Kidney (tissue), 14 donors: ENCODE measurements around the gene DNM3. TPM values are rescaled to one million over a fixed set of nuclear protein-coding genes. Genes with fewer than 3 reads are reported as not detected.

Source experiments
- DNase-seq, 5 donors: peaks; one replicate each; pipeline ENCODE4 v3.0.0-alpha.2; 2013 to 2020
- FAIRE-seq: peaks from 2 replicates; lab custom pipeline; 2012; peaks lifted over from hg19 to GRCh38; lab: Jason Lieb, UNC
- H3K27ac ChIP-seq, 2 donors: one replicate each; pipeline ENCODE4 v1.7.0; 2013; ENCODE audit warnings: low read depth in 2 of 2, low read length in 2 of 2, inconsistent platforms in 1 of 2
- H3K27me3 ChIP-seq: one replicate; pipeline ENCODE4 v1.7.1; 2013; ENCODE audit warnings: low read length, inconsistent platforms; ENCODE audit not compliant: control insufficient read depth, insufficient read depth
- H3K36me3 ChIP-seq, 3 donors: one replicate each; pipeline versions ENCODE4 v1.7.0 to v1.7.1; 2013; ENCODE audit warnings: low read length in 3 of 3, control low read depth in 1 of 3, inconsistent platforms in 1 of 3; ENCODE audit not compliant: insufficient read depth in 3 of 3, control insufficient read depth in 2 of 3
- H3K4me1 ChIP-seq, 3 donors: one replicate each; pipeline versions ENCODE4 v1.7.0 to v1.7.1; 2013; ENCODE audit warnings: low read length in 3 of 3, inconsistent platforms in 1 of 3, low read depth in 1 of 3; ENCODE audit not compliant: control insufficient read depth in 2 of 3, insufficient read depth in 2 of 3
- H3K4me3 ChIP-seq, 3 donors: one replicate each; pipeline versions ENCODE4 v1.7.0 to v1.8.1; 2013; ENCODE audit warnings: low read length in 3 of 3, control low read depth in 1 of 3, inconsistent platforms in 1 of 3
- H3K9ac ChIP-seq, 3 donors: one replicate each; pipeline versions ENCODE4 v1.7.0 to v1.7.1; 2013; ENCODE audit warnings: low read length in 3 of 3, control low read depth in 1 of 3, inconsistent platforms in 1 of 3
- H3K9me3 ChIP-seq, 3 donors: one replicate each; pipeline versions ENCODE4 v1.7.0 to v1.7.1; 2013; ENCODE audit warnings: low read length in 3 of 3, control low read depth in 1 of 3, inconsistent platforms in 1 of 3; ENCODE audit not compliant: control insufficient read depth in 2 of 3, insufficient read depth in 1 of 3
- intact Hi-C: fragments of 100-400 bp; cut with DNase I; formaldehyde crosslinking; loops from one replicate; pipeline ENCODE4 v1.11.1; 2022
- polyA plus RNA-seq: library from polyadenylated mRNA; stranded (reverse); fragments of 350-450 nt; fragmentation: Illumina TruSeq; extraction: RNeasy Lipid Tissue Mini Kit (QIAGEN cat#74804); gene quantifications from one replicate; pipeline ENCODE4 v1.2.3, GENCODE V29; 2014; ENCODE audit warnings: low read depth, low replicate concordance; ENCODE audit not compliant: insufficient read depth
- total RNA-seq: library from RNA; stranded (reverse); fragmentation: NEBNext Ultra II Directional; extraction: Animal tissue kit (Norgen Biotek cat#: 25700); gene quantifications from one replicate; pipeline ENCODE4 v1.2.1, GENCODE V29; 2021
- TF ChIP-seq, protein P1 (sequence below): IDR thresholded peaks from 3 replicates; pipeline ENCODE4 v1.5.1; 2012; ENCODE audit warnings: mild to moderate bottlenecking, moderate library complexity, borderline replicate concordance; ENCODE audit not compliant: insufficient read depth; ENCODE audit errors: extremely low read depth
- donor health status: control.
- donor health status: control.
- donor health status: control.
- donor health status: control.
- donor health status: control.
- donor health status: DM: yes; HTN: yes; CAD: no.
- donor health status: Normal renal cell carcinoma (clear cell type).

The DNM3 gene
- total and polyA plus RNA-seq, 2 donors from 2014 or later: 5.9 to 19.1 TPM

DNA sequence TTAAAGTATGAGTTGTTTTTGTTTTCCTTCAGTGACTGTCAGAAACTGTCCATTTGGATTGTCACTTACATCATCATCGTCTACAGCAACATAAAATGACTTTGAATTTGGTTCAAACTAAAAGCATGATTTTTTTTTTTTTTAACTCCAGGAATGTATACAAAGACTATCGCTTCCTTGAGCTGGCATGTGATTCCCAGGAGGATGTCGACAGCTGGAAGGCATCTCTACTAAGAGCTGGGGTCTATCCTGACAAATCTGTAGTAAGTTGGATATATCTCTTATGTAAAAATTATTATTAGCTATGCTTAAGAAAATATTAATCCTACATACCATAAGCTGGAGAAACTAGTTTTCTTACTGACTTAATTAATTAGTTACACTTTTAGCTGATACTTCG lies 467.3 kb downstream of the DNM3 start:
- TF ChIP-seq, protein P1, sequence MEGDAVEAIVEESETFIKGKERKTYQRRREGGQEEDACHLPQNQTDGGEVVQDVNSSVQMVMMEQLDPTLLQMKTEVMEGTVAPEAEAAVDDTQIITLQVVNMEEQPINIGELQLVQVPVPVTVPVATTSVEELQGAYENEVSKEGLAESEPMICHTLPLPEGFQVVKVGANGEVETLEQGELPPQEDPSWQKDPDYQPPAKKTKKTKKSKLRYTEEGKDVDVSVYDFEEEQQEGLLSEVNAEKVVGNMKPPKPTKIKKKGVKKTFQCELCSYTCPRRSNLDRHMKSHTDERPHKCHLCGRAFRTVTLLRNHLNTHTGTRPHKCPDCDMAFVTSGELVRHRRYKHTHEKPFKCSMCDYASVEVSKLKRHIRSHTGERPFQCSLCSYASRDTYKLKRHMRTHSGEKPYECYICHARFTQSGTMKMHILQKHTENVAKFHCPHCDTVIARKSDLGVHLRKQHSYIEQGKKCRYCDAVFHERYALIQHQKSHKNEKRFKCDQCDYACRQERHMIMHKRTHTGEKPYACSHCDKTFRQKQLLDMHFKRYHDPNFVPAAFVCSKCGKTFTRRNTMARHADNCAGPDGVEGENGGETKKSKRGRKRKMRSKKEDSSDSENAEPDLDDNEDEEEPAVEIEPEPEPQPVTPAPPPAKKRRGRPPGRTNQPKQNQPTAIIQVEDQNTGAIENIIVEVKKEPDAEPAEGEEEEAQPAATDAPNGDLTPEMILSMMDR: no peak
- Histone ChIP-seq H3K9me3 (no peaks in the 10 kb centered on the region), H3K9ac (no peak overlapping the region), H3K4me3 (no peak overlapping the region), H3K27me3 (no peaks in the 10 kb centered on the region), H3K27ac (no peak overlapping the region), H3K36me3 (no peaks in the 10 kb centered on the region), H3K4me1 (no peaks in the 10 kb centered on the region)
- FAIRE-seq (no peak), DNase-seq (peak in 3 of 5 donors; percentile 25 to 48 (median 35))
- intact Hi-C loops: no loop called here

DNA sequence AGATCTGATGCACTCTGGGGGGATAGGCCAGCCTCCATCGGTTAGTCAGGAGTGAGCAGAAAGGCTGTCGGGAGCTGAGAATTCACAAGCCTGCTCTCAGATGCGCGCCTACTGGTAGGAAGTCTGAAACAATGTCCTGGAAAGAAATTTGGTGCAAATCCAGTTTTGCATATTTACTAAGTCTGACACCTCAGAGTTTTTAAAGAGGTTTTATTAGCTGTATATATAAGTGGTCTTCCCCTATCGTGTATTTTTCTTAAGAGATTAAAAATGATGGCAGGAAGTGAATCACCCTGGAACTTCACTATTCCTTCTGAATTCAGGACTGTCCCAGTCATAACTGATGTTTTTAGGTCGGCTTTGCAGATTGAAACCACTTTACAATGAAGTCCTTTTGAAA lies 479.4 kb downstream of the DNM3 start:
- TF ChIP-seq, protein P1: no peak
- H3K4me1 ChIP-seq: peaks cover 12 to 19% (median 18%) of the 10 kb centered on the region in 3 donors
- no peak overlapping the region for H3K9ac ChIP-seq
- no peak overlapping the region for H3K27ac ChIP-seq
- FAIRE-seq: no peak
- intact Hi-C loops: no loop called here
- peak in 2 of 5 donors; percentile 31 to 57 for DNase-seq
- no peak overlapping the region for H3K4me3 ChIP-seq
- no peaks in the 10 kb centered on the region for H3K9me3 ChIP-seq
- H3K27me3 ChIP-seq: no peaks in the 10 kb centered on the region
- H3K36me3 ChIP-seq: no peaks in the 10 kb centered on the region

DNA sequence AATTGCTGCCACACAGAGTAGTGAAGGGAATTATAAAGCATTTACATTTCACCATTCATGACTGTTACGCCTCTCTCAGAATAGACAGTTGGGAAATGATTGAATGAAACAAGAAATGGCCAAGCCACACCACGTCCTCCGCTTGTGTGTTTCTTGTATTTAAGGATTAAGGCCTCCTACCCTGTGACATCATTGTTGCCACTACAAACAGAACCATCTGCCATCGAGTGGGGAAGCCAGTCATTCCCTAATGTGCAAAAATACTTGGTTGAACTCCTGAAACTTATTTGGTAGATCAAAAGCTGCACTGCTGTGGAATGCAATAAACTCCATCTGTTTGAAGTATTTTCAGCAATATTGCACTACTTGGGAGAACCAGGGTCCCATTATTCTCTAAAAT lies 480.2 kb downstream of the DNM3 start:
- DNase-seq: peak in 2 of 5 donors; percentile 61 to 78
- TF ChIP-seq, protein P1: no peak
- Histone ChIP-seq H3K36me3 (no peaks in the 10 kb centered on the region), H3K4me1 (peaks cover 12 to 19% (median 18%) of the 10 kb centered on the region in 3 donors), H3K9ac (peak overlapping the region in 1 of 3 donors; percentile 65), H3K27ac (peak overlapping the region in 1 of 2 donors; percentile 18), H3K27me3 (no peaks in the 10 kb centered on the region), H3K4me3 (no peak overlapping the region), H3K9me3 (no peaks in the 10 kb centered on the region)
- intact Hi-C loops: no loop called here
- no peak for FAIRE-seq
